HG02642 (cell line): Measurements from ENCODE around the gene VWCE.
"Not testable (repeated sequence)": the region's sequence is repeated elsewhere in the genome, so short reads cannot be mapped to it uniquely, and the experiment has no call there.

Experiments used
- ATAC-seq: cut with Tn5 transposase; IDR thresholded peaks from one replicate; pipeline ENCODE4 v1.9.1; 2021; ENCODE audit warnings: mild to moderate bottlenecking; ENCODE audit not compliant: unreplicated experiment, poor library complexity

VWCE gene

DNA sequence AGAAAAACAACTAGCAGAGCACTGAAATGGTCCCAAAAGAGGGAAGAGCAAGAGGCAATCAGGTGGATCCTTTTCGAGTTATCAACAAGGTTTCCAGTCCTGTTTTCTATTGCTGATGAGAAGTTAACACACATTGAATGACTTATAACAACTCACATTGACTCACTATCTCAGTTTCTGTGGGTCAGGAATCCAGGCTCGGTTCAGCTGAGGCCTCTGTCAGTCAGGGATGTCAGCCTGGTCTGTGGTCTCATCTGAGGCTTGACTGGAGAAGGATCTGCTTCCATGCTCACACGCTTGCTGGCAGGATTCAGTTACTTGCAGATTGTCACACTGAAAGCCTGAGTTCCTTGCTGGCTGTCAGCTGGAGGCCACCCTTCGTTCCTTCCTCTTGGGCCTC, 76.8 kb downstream of the VWCE start:
- ATAC-seq: not testable (repeated sequence)

- not testable (repeated sequence) for ATAC-seq
Measured at GRCh38 chr11:61213711-61214324, 81.3 kb downstream of the VWCE start.

DNA sequence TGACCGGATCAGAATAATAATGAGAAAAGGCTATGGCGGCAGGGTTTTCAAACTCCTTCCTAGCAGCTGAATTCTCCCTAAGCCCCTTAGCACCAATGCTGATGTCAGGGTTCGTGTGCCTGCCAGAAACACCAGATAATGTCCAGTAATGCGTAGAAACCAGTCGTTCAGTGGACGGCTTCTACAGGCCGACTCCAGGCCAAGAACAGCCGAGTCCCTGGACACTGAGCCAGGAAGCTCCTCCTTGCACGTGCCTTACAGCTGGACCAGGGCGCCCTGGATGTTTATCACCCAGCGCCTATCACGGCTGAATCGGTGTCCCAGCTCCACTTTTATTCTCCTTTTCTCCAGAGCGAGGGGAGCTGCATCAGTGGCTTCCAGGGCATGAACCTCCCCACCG, 82.9 kb downstream of the VWCE start:
- not testable (repeated sequence) for ATAC-seq

DNA sequence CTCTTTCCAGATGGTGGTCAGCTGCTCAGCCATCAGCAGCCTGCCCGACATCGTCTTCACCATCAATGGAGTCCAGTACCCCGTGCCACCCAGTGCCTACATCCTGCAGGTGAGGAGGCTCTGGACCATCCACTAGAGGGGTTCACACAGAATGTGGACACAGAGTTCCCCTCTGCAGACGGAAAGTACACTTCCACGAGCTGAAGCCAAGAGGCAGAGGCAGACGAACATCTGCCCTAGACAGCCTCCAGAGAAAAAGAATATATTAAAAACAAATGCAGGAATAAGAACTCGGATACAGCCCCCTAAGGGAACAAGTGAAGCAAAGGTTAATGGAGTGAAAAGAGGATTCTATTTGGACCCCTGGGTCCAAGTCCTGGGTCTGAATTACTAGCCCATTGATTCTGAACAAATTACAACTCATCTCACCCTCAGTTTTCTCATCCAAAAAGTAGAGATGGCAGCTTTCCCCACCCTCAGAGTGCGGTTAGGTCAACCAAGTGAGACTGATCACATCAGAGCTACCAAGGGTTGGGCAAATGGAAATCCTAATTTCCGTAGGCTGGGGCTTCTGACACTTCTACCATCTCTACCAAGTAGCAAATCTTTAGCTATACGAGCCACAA, 83.7 kb downstream of the VWCE start:
- ATAC-seq: not testable (repeated sequence)

- not testable (repeated sequence) for ATAC-seq
Measured at GRCh38 chr11:61210629-61211028, 84.5 kb downstream of the VWCE start.
